SK-N-SH treated with all-trans-retinoic acid at 6 μM for 48 hours (cell line): ENCODE results near the gene DIDO1.

ENCODE experiments used
- ATAC-seq: fragments of 200-7000 bp; cut with Tn5 transposase; 3 replicates; pipeline ENCODE4 v1.9.1; 2020; ENCODE audit warnings: mild to moderate bottlenecking, moderate library complexity
- ARNTL ChIP-seq: fragments of 450-650 bp; formaldehyde crosslinking; IDR thresholded peaks from 2 replicates; pipeline ENCODE4 v1.5.0; 2020; ENCODE audit warnings: low read depth, mild to moderate bottlenecking, moderate library complexity, borderline replicate concordance
- BACH2 ChIP-seq: fragments of 250-450 bp; sonication (Bioruptor Pico); IDR thresholded peaks from 2 replicates; pipeline ENCODE4 v1.9.0; 2021; ENCODE audit warnings: mild to moderate bottlenecking, borderline replicate concordance
- CREB5 ChIP-seq: fragments of 250-450 bp; sonication (Bioruptor Pico); IDR thresholded peaks from 2 replicates; pipeline ENCODE4 v1.5.1; 2020; ENCODE audit warnings: low read depth, mild to moderate bottlenecking, moderate library complexity
- CSDC2 ChIP-seq: fragments of 250-450 bp; sonication (Bioruptor Pico); IDR thresholded peaks from 2 replicates; pipeline ENCODE4 v1.5.0; 2020; ENCODE audit warnings: mild to moderate bottlenecking, moderate library complexity
- CSRNP3 ChIP-seq: fragments of 250-450 bp; sonication (Bioruptor Pico); IDR thresholded peaks from 2 replicates; pipeline ENCODE4 v1.5.1; 2021; ENCODE audit warnings: mild to moderate bottlenecking, moderate library complexity
- ESRRG ChIP-seq: fragments of 250-450 bp; sonication (Bioruptor Pico); IDR thresholded peaks from 2 replicates; pipeline ENCODE4 v1.6.1; 2021; ENCODE audit warnings: mild to moderate bottlenecking
- GLIS3 ChIP-seq: fragments of 250-450 bp; sonication (Bioruptor Pico); IDR thresholded peaks from 2 replicates; pipeline ENCODE4 v1.5.0; 2020; ENCODE audit warnings: mild to moderate bottlenecking, moderate library complexity
- ISL1 ChIP-seq: fragments of 250-450 bp; sonication (Bioruptor Pico); IDR thresholded peaks from 2 replicates; pipeline ENCODE4 v2.1.2; 2022; ENCODE audit warnings: mild to moderate bottlenecking, moderate library complexity
- PATZ1 ChIP-seq: fragments of 250-450 bp; sonication (Bioruptor Pico); IDR thresholded peaks from 2 replicates; pipeline ENCODE4 v1.8.0; 2020; ENCODE audit warnings: mild to moderate bottlenecking, moderate library complexity, borderline replicate concordance
- POU6F1 ChIP-seq: fragments of 250-450 bp; sonication (Bioruptor Pico); IDR thresholded peaks from 2 replicates; pipeline ENCODE4 v1.8.0; 2021; ENCODE audit warnings: low read depth, mild to moderate bottlenecking, moderate library complexity, borderline replicate concordance
- PPARA ChIP-seq: fragments of 250-450 bp; sonication (Bioruptor Pico); IDR thresholded peaks from 2 replicates; pipeline ENCODE4 v1.5.0; 2020; ENCODE audit warnings: mild to moderate bottlenecking, borderline replicate concordance
- RARB ChIP-seq: fragments of 250-450 bp; sonication (Bioruptor Pico); IDR thresholded peaks from 2 replicates; pipeline ENCODE4 v1.8.0; 2021; ENCODE audit warnings: mild to moderate bottlenecking, moderate library complexity
- SNAI2 ChIP-seq: fragments of 250-450 bp; sonication (Bioruptor Pico); IDR thresholded peaks from 2 replicates; pipeline ENCODE4 v1.5.0; 2020; ENCODE audit warnings: mild to moderate bottlenecking, moderate library complexity
- TSHZ2 ChIP-seq: fragments of 250-450 bp; sonication (Bioruptor Pico); IDR thresholded peaks from 2 replicates; pipeline ENCODE4 v1.5.0; 2020; ENCODE audit warnings: mild to moderate bottlenecking, moderate library complexity
- ZC3H10 ChIP-seq: fragments of 250-450 bp; sonication (Bioruptor Pico); IDR thresholded peaks from 2 replicates; pipeline ENCODE4 v1.5.1; 2021; ENCODE audit warnings: mild to moderate bottlenecking, moderate library complexity
- ZFP3 ChIP-seq: fragments of 250-450 bp; sonication (Bioruptor Pico); IDR thresholded peaks from 2 replicates; pipeline ENCODE4 v1.5.0; 2020; ENCODE audit warnings: mild to moderate bottlenecking, moderate library complexity
- ZFP30 ChIP-seq: fragments of 450-650 bp; formaldehyde crosslinking; IDR thresholded peaks from 2 replicates; pipeline ENCODE4 v1.5.0; 2022; ENCODE audit warnings: mild to moderate bottlenecking, moderate library complexity
- ZNF565 ChIP-seq: fragments of 450-650 bp; formaldehyde crosslinking; conservative IDR thresholded peaks from 2 replicates; pipeline ENCODE4 v1.5.0; 2020; ENCODE audit warnings: low read depth, mild to moderate bottlenecking, moderate library complexity
- ZNF70 ChIP-seq: fragments of 450-650 bp; formaldehyde crosslinking; IDR thresholded peaks from 2 replicates; pipeline ENCODE4 v1.5.0; 2020; ENCODE audit warnings: mild to moderate bottlenecking, moderate library complexity
- ZNF8 ChIP-seq: fragments of 450-650 bp; formaldehyde crosslinking; IDR thresholded peaks from 2 replicates; pipeline ENCODE4 v1.5.0; 2020; ENCODE audit warnings: mild to moderate bottlenecking, moderate library complexity

DIDO1 gene

GRCh38 chr20:62921119-62921687, 5.1 kb downstream of the DIDO1 start:
- ATAC-seq = peak; percentile 81
- TF ChIP-seq CREB5 (CRISPR knock-in tag) (no peak), TSHZ2 (CRISPR knock-in tag) (peak; percentile 28; the same call in 1 of the 2 replicates), ZFP3 (peak; percentile 67; the same call in 1 of the 2 replicates), SNAI2 (CRISPR knock-in tag) (no peak)
- TF ChIP-seq, all 23 proteins: peak for 2

GRCh38 chr20:62920039-62920645, 6.2 kb downstream of the DIDO1 start:
- TF ChIP-seq ZFP30 (CRISPR knock-in tag) (no peak), CSDC2 (no peak), ZNF565 (CRISPR knock-in tag) (no peak), PPARA (CRISPR knock-in tag) (no peak), ZNF8 (no peak), ZC3H10 (CRISPR knock-in tag) (no peak), TSHZ2 (CRISPR knock-in tag) (no peak), PATZ1 (no peak), ZFP3 (no peak), POU6F1 (CRISPR knock-in tag) (no peak), CSRNP3 (no peak), ESRRG (CRISPR knock-in tag) (no peak), BACH2 (CRISPR knock-in tag) (no peak), CREB5 (CRISPR knock-in tag) (no peak), ZNF70 (CRISPR knock-in tag) (no peak), SNAI2 (CRISPR knock-in tag) (no peak), ARNTL (CRISPR knock-in tag) (no peak), GLIS3 (CRISPR knock-in tag) (no peak), RARB (no peak), ISL1 (CRISPR knock-in tag) (no peak)
- TF ChIP-seq, all 23 proteins: peak for 0
- no peak for ATAC-seq
